GM12864 (cell line): ENCODE data around the gene CCDC40.

ENCODE experiments used
- DNase-seq: peaks from one replicate; pipeline ENCODE4 v3.0.0-alpha.2; 2011; ENCODE audit warnings: low read depth
- H3K4me3 ChIP-seq: 2 replicates; pipeline ENCODE4 v1.5.1; 2011; ENCODE audit warnings: mild to moderate bottlenecking, low read depth, low read length, control low read depth
- TF ChIP-seq, protein P1 (sequence below): IDR thresholded peaks from 2 replicates; pipeline ENCODE4 v1.5.1; 2011; ENCODE audit warnings: low read depth, mild to moderate bottlenecking, moderate library complexity, low read length, control low read depth, inconsistent platforms; ENCODE audit errors: missing control alignments

CCDC40 gene

DNA sequence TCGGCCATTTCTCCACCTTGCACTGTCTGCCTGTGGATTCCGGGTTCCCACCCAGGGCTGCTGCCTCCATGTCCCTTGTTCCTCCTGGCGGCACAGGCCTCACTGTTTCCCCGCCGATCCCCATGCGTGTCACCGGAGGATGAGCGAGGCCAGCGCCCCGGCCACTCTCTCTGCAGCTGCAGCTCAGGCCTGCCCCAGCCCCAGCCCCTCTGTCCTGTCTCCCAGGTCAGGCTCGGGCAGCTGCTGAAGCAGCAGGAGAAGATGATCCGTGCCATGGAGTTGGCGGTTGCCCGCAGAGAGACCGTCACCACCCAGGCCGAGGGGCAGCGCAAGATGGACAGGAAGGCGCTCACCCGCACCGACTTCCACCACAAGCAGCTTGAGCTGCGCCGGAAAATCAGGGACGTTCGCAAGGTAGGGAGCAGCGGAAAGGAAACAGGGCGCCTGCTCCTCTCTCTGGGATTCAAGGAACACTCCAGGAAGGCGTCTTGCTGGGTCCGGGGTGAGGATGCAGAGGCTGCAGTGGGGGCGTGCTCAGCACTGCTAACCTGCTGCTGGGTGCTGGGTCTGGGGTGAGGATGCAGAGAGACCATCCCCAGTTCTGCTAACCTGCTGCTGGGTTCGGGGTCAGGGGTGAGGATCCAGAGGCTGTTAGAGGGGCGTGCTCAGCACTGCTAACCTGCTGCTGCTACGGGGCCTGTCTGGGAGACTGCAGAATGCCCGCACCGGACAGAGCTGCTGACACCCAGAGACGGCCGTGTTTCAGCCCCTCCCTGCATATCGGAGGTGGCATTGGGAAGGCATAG, 58.8 kb downstream of the CCDC40 start:
- no peak for DNase-seq
- TF ChIP-seq, protein P1, sequence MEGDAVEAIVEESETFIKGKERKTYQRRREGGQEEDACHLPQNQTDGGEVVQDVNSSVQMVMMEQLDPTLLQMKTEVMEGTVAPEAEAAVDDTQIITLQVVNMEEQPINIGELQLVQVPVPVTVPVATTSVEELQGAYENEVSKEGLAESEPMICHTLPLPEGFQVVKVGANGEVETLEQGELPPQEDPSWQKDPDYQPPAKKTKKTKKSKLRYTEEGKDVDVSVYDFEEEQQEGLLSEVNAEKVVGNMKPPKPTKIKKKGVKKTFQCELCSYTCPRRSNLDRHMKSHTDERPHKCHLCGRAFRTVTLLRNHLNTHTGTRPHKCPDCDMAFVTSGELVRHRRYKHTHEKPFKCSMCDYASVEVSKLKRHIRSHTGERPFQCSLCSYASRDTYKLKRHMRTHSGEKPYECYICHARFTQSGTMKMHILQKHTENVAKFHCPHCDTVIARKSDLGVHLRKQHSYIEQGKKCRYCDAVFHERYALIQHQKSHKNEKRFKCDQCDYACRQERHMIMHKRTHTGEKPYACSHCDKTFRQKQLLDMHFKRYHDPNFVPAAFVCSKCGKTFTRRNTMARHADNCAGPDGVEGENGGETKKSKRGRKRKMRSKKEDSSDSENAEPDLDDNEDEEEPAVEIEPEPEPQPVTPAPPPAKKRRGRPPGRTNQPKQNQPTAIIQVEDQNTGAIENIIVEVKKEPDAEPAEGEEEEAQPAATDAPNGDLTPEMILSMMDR: no peak
- no peak overlapping the region for H3K4me3 ChIP-seq

GRCh38 chr17:80095844-80096475, 59.5 kb downstream of the CCDC40 start:
- TF ChIP-seq, protein P1: no peak
- no peak overlapping the region for H3K4me3 ChIP-seq
- no peak for DNase-seq

- DNase-seq: no peak
- H3K4me3 ChIP-seq: no peak overlapping the region
- TF ChIP-seq, protein P1: no peak
Measured at GRCh38 chr17:80096561-80097021, 60.1 kb downstream of the CCDC40 start.

GRCh38 chr17:80097127-80097621, 60.7 kb downstream of the CCDC40 start:
- TF ChIP-seq, protein P1: no peak
- DNase-seq: no peak
- no peak overlapping the region for H3K4me3 ChIP-seq

DNA sequence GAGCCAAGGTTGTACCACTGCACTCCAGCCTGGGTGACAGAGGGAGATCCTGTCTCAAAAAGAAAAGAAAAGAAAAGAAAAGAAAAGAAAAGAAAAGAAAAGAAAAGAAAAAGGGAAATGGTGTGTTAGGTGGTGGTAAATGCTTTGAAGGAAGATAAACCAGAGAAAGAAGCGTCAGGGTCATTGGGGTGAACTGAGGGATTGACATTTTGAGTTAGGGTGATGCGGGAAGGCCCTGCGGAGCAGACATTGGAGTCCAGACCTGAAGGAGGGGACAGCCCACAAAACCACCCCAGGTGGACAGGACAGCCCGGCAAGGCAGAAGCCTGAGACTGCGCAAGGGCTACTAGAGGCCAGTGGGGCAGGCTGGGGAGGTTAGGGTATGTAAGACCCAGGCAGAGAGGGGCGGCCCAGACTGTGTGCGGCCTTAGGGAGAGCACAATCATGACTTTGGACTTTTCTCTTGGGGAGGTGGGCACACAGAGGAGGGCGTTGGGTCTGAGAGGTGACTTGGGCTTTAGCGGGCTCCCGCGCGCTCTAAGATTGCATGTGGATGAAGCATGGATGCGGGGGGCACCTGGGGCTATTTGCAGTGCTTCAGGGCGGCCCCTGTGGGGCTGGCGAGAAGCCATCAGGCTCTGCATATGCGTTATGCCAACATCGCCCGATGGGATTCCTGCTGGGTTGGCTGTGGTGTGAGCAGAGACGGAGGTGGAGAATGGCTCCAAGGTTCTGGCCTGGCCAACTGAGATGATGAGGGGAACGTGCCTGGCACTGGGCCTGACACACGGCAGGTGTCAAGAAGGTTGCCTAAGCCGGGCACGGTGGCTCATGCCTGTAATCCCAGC, 61.6 kb downstream of the CCDC40 start:
- DNase-seq: no peak
- H3K4me3 ChIP-seq: no peak overlapping the region
- TF ChIP-seq, protein P1: no peak

- TF ChIP-seq, protein P1: no peak
- no peak for DNase-seq
- H3K4me3 ChIP-seq: no peak overlapping the region
Measured at GRCh38 chr17:80099291-80100034, 63.0 kb downstream of the CCDC40 start.
